Neuron (in vitro differentiated cells): ENCODE data around the gene ALDOB.

ENCODE experiments used
- H2AFZ ChIP-seq: one replicate; pipeline ENCODE4 v1.6.1; 2013; ENCODE audit warnings: low read depth, mild to moderate bottlenecking, inconsistent platforms, low read length, moderate library complexity
- H3K27me3 ChIP-seq: one replicate; pipeline ENCODE4 v1.6.1; 2013; ENCODE audit warnings: low read length; ENCODE audit not compliant: insufficient read depth
- H3K36me3 ChIP-seq: one replicate; pipeline ENCODE4 v1.6.1; 2013; ENCODE audit warnings: low read length; ENCODE audit not compliant: insufficient read depth
- H3K4me1 ChIP-seq: one replicate; pipeline ENCODE4 v1.6.1; 2013; ENCODE audit warnings: low read length; ENCODE audit not compliant: insufficient read depth
- H3K4me3 ChIP-seq: 2 replicates; pipeline ENCODE4 v1.5.1; 2013; ENCODE audit warnings: mild to moderate bottlenecking, low read length, moderate library complexity
- H3K9me3 ChIP-seq: one replicate; pipeline ENCODE4 v1.6.1; 2013; ENCODE audit warnings: low read length

ALDOB gene

DNA sequence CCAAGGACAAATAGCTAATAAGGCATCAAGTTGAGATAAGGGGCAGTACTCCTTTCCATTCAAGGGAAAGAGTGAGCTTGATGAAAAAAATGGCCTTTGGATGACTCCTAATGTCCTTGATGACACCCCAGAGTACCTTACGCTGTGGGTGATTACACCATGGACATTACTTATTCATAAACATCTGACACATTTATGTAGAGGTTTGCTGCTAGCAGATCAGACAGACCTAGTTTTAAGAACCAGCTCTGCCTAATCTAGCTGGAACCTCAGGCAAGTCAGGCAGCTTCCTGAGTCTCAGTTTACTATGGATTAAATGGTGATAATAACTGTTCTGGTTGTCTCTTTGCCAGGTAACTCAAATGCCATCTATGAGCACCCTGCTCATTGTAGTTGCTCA, 2.8 kb downstream of the ALDOB start:
- Histone ChIP-seq H3K36me3 (no peaks in the 10 kb centered on the region), H2AFZ (no peak overlapping the region), H3K27me3 (peaks cover 6% of the 10 kb centered on the region), H3K4me1 (no peaks in the 10 kb centered on the region), H3K9me3 (no peaks in the 10 kb centered on the region), H3K4me3 (no peak overlapping the region)

DNA sequence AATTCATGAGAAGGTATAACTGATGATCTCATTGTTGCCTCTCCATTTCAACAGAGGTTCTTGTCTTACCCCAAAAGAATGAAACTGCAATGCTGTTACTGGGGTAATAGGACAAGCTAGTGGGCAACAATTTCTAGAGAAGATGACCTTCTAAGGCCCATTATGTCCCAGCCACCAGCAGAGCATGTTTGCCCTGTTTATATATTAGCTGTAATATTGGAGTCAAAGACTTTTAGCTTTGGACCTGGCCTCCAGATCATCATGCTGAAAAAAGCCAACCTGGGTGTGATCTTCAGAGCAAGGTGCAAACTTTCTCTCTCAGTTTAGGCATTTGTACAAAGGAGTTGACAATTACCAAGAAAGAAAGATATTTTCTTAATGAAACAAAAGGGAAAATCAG, 3.4 kb downstream of the ALDOB start:
- Histone ChIP-seq H3K9me3 (no peaks in the 10 kb centered on the region), H2AFZ (no peak overlapping the region), H3K4me3 (no peak overlapping the region)

DNA sequence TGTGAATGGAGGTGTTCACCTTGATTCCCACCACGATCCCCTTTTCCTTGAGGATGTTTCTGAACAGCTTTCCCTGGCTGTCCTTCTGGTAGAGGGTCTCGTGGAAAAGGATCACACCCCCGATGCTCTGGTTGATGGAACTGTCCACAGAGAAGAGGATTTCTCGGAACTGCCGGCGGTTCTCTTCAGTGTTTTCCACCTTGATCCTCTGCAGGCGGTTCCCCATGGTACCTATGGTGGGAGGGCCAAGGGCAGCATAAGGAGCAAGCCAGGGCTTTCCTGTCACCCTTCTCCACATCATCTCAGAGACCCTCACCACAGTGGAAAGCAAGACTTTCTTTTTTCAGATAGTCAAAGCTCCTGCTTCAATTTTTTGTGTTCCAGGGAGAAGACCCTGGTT, 5.8 kb downstream of the ALDOB start:
- Histone ChIP-seq H3K27me3 (no peaks in the 10 kb centered on the region), H3K9me3 (no peaks in the 10 kb centered on the region), H3K4me1 (no peaks in the 10 kb centered on the region), H3K4me3 (no peak overlapping the region), H2AFZ (no peak overlapping the region), H3K36me3 (no peaks in the 10 kb centered on the region)

More for the DNA sequence above, 3.4 kb downstream of the ALDOB start:
- Histone ChIP-seq H3K27me3 (peaks cover 3% of the 10 kb centered on the region), H3K36me3 (no peaks in the 10 kb centered on the region), H3K4me1 (no peaks in the 10 kb centered on the region)

DNA sequence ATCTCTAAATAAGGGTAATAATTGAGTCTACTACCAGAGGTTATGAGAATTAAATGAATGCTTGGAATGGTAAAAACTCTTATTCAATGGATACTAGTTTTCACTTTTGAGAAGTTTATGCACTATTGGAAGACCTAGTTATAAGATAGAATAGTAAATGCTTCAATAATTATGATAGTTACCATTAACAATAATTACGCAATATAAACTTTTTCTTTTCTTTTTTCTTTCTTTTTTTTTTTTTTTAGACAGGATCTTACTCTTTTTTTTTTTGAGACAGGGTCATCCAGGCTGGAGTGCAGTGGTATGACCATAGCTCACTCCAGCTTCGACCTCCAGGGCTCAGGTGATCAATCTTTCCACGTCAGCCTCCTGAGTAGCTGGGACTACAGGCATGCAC, 6.7 kb downstream of the ALDOB start:
- no peak overlapping the region for H3K4me3 ChIP-seq
- no peaks in the 10 kb centered on the region for H3K4me1 ChIP-seq
- no peaks in the 10 kb centered on the region for H3K27me3 ChIP-seq
- H2AFZ ChIP-seq, result no peak overlapping the region
- no peaks in the 10 kb centered on the region for H3K36me3 ChIP-seq
- H3K9me3 ChIP-seq, result no peaks in the 10 kb centered on the region

DNA sequence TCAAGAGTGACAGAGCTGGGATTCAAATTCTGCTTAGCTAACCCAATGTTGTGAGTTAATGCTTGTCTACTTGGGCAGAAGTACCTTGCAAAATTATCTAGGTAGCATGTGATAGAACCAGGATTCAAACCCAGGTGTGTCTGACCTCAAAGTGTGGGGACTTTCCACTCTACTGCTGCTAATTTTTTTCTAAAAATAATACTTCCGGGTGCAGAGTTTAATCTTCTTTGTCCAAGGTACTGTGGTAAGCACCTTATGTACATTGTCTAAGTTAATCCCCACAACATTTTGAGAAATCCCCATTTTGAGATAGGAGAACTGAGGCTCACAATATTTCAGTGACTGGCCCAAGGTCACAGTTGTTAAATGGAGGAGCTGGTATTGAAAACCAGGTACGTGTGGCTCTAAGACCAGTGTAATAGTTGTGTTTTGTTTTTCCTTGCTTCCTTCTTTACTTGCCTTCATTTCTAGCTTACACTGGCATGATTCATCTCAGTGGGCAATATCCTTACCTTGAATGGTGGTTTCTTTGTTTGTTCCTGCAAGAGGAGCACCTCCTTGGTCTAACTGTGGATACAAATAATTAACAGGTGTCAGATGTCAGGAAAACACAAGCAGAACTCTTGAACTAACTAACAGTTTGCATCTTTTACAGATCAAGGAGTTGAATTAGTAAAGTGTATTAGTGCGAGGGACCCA, 7.5 kb downstream of the ALDOB start:
- no peak overlapping the region for H3K4me3 ChIP-seq
- no peaks in the 10 kb centered on the region for H3K9me3 ChIP-seq
- H3K4me1 ChIP-seq, result no peaks in the 10 kb centered on the region
- no peak overlapping the region for H2AFZ ChIP-seq
- no peaks in the 10 kb centered on the region for H3K27me3 ChIP-seq
- H3K36me3 ChIP-seq, result no peaks in the 10 kb centered on the region

DNA sequence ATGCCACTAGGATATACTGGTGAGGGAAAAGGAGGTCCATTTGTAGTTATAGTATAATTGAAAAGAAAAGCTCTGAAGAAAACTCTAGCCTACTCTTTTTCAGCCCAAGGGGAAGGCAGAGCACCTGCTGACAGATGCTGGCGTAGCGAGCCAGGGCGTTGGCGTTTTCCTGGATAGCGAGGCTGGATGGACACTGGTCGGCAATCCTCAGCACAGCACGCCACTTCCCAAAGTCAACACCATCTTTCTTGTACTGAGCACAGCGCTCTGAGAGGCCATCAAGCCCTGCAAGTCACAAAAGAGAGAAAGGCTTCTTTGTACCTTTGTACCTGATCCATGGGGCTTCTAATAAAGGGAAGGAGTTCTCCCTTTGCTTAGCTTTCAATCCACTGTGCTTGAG, 8.2 kb downstream of the ALDOB start:
- H2AFZ ChIP-seq, result no peak overlapping the region
- H3K4me3 ChIP-seq, result no peak overlapping the region
- H3K4me1 ChIP-seq, result no peaks in the 10 kb centered on the region
- H3K36me3 ChIP-seq, result no peaks in the 10 kb centered on the region
- H3K27me3 ChIP-seq, result no peaks in the 10 kb centered on the region
- no peaks in the 10 kb centered on the region for H3K9me3 ChIP-seq

DNA sequence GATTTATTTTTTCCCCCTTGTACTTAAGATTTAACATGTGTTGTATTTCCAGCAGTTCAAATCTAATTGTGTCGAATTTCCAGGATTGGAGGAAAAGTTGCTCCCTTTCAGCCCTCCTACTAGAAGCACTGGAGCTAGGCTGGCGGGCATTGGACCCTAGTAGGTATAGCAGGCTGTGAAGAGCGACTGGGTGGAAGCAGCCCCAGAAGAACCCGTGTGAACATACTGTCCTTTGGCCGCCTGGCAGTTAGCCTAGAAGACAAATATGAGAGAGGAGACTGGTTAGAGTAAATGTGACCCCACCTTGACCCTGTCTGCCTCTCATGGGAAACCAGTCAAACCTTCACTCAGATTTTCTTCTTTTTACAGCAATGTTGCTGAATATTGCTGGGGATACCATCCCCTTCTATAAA, 13.9 kb downstream of the ALDOB start:
- H3K4me3 ChIP-seq, result no peak overlapping the region
- no peaks in the 10 kb centered on the region for H3K9me3 ChIP-seq
- H3K36me3 ChIP-seq, result no peaks in the 10 kb centered on the region
- H2AFZ ChIP-seq, result no peak overlapping the region
- H3K4me1 ChIP-seq, result no peaks in the 10 kb centered on the region
- no peaks in the 10 kb centered on the region for H3K27me3 ChIP-seq

DNA sequence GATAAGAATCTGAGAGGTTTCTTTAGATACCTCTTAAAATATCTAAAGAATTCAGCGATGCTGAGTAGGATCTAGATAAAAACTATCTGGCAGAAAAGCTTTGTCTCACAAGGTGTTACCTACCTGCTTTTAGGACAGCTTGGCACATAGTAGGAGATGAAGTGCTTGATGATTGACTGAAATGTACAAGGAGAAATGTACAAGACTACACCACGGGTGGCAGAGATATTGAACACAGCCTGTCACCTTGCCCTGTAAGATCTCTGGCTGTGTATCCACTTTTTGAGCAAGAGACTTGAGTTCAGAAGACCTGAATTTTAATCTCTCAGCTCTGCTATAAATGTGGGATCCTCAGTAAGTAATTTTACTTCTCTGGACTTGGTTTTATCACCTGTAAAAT, 15.7 kb downstream of the ALDOB start:
- Histone ChIP-seq H3K4me3 (no peak overlapping the region), H3K27me3 (no peaks in the 10 kb centered on the region), H3K4me1 (no peaks in the 10 kb centered on the region), H2AFZ (no peak overlapping the region), H3K36me3 (no peaks in the 10 kb centered on the region), H3K9me3 (no peaks in the 10 kb centered on the region)

DNA sequence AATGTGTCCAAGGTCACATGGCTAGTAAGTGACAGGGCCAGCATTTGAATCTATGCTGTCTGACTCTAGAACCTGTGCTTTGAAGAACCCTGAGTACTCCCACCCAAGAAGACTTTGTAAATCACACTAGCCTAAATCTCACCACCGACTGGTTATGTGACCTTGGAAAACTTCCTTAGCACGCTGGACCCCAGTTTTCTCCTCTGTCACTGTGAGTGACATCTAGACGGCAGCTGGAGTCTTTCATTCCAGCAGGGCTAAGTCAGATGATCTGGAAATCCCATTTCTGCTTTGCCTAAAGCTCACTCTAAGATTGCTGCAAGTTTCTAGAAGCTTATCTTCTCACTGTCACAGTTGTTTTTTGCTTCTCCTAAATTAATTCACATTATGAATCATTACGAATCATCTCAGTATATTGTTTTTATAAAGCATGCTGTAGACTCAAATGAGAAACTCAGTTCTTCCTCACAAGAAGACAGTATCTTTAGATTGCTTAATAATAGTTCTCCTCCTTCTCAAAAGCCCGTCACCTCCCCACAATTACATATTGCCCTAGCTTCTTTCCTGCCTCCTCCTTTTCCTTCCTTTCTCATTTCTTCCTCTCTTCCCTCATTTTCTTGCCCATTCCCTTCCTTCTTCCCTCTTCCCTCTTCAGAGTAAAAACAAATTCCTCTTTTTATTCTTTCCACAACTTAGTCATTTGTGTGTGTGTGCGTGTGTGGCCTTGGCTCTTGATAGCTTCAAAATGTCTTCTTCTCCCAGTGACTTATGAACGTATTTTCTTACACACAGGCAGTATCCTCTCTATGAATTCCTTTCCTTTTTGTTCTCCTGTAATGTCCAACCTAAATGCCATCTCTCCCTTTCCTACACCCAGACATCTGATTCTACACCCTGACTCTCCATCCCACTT, 16.8 kb downstream of the ALDOB start:
- H3K4me1 ChIP-seq, result no peaks in the 10 kb centered on the region
- no peaks in the 10 kb centered on the region for H3K27me3 ChIP-seq
- no peaks in the 10 kb centered on the region for H3K9me3 ChIP-seq

DNA sequence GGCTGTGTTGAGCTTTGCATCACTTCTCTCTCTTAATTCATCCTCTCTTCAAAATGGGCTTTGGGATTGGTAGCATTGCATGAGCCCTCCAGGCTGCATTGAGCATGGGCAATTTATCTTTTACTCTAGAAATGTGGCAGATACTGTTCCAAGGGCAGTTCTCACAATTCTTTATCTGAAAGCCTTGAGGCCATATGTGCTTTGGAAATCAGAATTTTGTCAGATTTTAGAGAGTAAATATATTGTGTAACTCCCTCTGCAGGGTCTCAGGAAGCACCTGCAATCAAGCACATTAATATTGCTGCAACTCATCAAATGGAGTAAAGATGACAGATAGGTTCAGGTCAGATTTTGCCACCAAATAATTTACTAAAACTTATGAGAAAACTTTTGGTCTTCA, 17.6 kb downstream of the ALDOB start:
- no peaks in the 10 kb centered on the region for H3K27me3 ChIP-seq
- H3K4me1 ChIP-seq, result no peaks in the 10 kb centered on the region
- no peak overlapping the region for H2AFZ ChIP-seq
- H3K4me3 ChIP-seq, result no peak overlapping the region
- H3K9me3 ChIP-seq, result peaks cover 4% of the 10 kb centered on the region
- no peaks in the 10 kb centered on the region for H3K36me3 ChIP-seq

More for the DNA sequence above, 16.8 kb downstream of the ALDOB start:
- Histone ChIP-seq H2AFZ (no peak overlapping the region), H3K36me3 (no peaks in the 10 kb centered on the region), H3K4me3 (no peak overlapping the region)

DNA sequence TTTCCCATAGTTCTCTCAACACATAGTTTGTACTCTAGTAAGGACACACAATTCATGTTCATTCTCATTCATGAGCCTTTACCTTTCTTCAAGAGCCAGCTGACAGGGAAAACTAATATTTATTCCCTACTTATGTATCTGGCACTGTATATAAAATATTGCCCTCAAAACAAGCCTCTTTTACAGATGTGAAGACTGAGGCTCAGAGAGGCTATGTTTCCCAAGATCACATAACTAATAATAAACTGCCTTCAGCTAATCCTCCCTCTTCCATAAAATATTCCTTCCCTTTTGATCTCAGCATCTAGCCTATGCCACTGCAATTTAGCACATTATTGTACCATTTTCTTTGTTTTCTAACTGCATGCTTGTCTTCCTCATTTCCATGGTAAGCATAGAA, 18.2 kb downstream of the ALDOB start:
- Histone ChIP-seq H3K4me1 (no peaks in the 10 kb centered on the region), H3K4me3 (no peak overlapping the region), H2AFZ (no peak overlapping the region), H3K27me3 (no peaks in the 10 kb centered on the region), H3K9me3 (peaks cover 4% of the 10 kb centered on the region), H3K36me3 (no peaks in the 10 kb centered on the region)

DNA sequence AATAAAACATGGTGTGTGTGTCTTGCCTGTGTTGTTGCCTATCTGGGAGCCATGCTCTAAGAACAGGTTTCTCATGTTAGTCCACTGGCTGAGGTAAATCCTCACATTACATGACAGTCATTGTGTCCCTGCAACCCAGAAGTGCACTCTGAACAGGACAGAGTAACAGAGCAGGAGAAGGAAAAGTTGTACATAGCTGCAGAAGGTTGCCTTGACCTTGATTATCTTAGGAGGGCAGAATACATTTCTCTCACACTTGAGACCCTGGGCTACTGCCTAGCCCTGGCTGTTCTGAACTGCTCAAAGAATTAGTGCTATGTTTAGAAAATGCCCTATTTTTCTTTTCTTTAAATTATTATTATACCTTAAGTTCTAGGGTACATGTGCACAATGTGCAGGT, 20.0 kb downstream of the ALDOB start:
- H2AFZ ChIP-seq, result no peak overlapping the region
- H3K36me3 ChIP-seq, result no peaks in the 10 kb centered on the region

DNA sequence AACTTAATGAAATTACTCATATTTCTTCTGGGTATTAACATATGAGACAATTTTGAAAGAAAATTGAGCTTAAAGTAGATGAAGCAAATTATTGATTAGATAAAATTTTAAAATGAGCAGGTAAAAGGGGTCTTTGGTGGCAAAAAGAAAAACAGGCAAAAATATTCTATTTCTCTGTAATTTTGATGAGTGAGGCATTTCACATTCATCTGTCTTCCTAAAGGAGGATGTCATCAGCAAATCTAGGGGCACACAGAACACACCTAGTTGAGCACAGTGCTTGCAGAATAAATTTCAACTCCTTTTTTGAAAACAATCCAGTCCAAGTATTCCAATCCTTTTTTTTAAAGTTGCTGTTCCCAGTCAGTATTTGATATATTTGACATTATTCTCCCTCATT, 20.7 kb downstream of the ALDOB start:
- H3K27me3 ChIP-seq, result no peaks in the 10 kb centered on the region
- H3K4me3 ChIP-seq, result no peak overlapping the region
- H3K36me3 ChIP-seq, result peaks cover 5% of the 10 kb centered on the region
- no peak overlapping the region for H2AFZ ChIP-seq
- peaks cover 12% of the 10 kb centered on the region for H3K9me3 ChIP-seq
- H3K4me1 ChIP-seq, result no peaks in the 10 kb centered on the region

More for the DNA sequence above, 20.0 kb downstream of the ALDOB start:
- no peak overlapping the region for H3K4me3 ChIP-seq
- H3K27me3 ChIP-seq, result no peaks in the 10 kb centered on the region
- H3K4me1 ChIP-seq, result no peaks in the 10 kb centered on the region
- H3K9me3 ChIP-seq, result peaks cover 7% of the 10 kb centered on the region
